GM21526 (cell line): Measurements from ENCODE around the gene NMNAT2.

Experiments
- ATAC-seq: cut with Tn5 transposase; IDR thresholded peaks from one replicate; pipeline ENCODE4 v1.9.1; 2021; ENCODE audit warnings: moderate library complexity; ENCODE audit not compliant: unreplicated experiment, low FRiP score

Gene NMNAT2

DNA sequence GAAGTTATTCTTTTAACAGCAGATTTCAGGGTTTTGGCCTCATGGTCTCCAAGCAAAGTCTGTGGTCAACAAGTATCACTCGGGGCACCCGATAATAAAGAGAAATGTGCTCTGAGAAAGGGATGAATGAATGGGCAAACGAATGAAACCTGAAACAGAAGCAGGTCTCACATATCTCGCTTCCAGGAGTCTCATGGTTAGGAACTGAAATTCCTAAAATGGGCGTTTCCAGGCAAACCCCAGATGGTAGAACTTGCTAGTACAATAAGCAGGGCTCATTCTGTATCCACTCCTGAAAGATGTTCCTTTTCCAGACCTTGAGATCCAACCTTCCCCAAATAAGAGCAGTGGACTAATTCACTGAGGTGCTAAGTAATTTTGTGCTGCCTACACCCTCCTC lies 144.9 kb downstream of the NMNAT2 start:
- ATAC-seq: no peak

DNA sequence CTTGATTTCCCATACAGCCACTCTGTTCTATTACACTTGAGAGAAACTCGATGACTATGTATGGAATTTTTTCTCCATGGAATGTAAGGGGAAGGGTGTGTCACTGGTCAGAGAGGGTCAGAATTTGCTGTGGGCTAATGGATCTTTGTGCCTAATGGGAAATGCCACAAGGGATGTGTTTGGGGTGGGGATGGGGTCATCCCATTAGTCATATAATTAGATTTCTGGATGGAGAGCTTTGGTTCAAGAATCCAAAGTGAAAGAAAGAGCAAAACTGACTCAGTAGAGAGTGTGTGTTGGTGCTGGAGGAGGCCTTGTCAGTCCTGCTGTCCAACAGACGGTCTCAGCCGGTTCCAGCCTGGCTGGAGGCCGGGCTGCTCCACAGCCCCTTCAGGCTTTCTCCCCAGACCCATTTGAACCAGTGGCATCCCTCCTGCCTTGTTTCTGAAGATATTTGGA lies 145.8 kb downstream of the NMNAT2 start:
- no peak for ATAC-seq

DNA sequence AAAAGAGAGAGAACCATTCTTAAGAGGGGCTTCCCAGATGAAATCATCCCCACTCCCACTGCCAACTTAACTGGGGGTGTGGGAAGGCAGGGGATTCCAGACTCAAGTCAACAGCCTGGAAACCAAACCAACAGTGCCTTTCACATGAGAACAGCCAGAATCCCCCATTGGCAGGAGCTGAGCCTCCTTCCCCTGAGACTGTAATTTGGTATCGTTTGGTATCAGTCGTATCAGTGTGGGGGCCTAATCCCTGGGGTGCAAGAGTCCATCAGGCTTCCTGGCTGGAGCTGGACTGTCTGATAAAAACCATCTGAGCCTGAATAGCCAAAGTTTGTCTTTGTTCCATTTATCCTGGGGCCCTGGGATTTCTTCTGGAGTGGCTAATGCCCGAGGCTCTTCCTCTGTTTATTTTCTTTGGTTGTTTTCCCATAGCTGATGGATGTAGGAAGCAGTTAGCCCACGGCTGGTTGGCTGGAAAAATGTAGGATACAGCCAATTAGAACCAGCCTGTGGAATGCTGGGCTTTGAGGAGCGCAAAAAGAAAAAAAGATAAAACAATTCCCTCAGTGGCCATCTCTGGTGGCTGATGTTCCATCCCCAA lies 147.5 kb downstream of the NMNAT2 start:
- no peak for ATAC-seq

GRCh38 chr1:183267646-183268431 lies 150.3 kb downstream of the NMNAT2 start:
- no peak for ATAC-seq

DNA sequence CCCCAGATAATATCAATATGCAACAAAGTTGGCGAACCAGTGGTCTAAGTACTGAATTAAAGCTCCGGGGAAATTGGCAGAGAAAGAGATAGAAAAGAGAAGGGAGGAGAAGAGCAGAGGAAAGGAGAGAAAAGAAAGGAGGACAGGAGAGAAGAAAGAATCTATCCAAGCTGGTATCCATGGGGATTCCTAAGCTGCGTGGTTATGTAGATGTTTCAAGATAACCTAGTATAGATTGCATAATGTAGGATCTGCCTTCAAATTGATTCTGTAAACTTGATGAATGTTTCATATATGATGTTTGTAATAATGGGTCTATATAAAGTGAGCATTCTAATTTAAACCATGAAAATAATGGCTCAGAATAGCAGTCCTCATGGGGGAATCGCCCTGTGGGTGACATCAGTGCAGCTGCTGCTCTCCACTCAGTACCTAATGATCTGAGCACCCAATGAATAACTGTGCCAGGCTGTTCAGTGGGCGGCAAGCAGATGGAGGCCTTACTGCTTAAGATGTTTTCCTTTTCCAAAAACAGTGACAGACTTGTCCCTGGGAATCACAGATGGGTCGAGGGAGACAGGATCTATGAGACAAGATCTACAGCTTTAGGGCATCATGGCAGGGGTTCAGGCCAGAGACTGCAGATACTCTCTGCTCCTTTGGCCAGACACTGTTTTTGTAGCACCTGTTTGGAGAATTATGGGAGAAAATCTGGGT lies 154.1 kb downstream of the NMNAT2 start:
- ATAC-seq: no peak

- no peak for ATAC-seq
Measured at GRCh38 chr1:183262628-183263200, 155.5 kb downstream of the NMNAT2 start.

DNA sequence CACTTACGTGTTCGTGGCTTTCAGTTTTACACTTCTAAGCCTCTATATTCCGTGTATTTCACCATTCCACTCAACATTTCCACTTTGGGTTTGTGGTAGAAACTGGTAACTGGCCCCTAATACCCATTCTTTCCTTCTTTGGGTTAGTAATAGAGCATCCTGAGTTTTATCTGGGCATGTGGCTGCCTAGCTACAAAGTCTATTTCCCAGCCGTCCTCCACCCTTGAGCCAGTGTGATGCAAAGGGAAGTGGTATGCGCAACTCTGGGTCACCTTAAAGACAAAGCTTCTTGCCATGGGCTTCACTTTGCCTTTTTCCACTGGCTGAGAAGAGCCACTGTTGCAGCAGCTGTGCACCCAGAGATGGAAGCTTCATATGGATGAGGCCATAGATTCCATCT lies 158.3 kb downstream of the NMNAT2 start:
- no peak for ATAC-seq

- ATAC-seq: no peak
Measured at GRCh38 chr1:183255073-183255472, 163.1 kb downstream of the NMNAT2 start.

- ATAC-seq: no peak
Measured at GRCh38 chr1:183251959-183252450, 166.2 kb downstream of the NMNAT2 start.

- no peak for ATAC-seq
Measured at GRCh38 chr1:183251101-183251958, 166.8 kb downstream of the NMNAT2 start.

- no peak for ATAC-seq
Measured at GRCh38 chr1:183249941-183250452, 168.2 kb downstream of the NMNAT2 start.

DNA sequence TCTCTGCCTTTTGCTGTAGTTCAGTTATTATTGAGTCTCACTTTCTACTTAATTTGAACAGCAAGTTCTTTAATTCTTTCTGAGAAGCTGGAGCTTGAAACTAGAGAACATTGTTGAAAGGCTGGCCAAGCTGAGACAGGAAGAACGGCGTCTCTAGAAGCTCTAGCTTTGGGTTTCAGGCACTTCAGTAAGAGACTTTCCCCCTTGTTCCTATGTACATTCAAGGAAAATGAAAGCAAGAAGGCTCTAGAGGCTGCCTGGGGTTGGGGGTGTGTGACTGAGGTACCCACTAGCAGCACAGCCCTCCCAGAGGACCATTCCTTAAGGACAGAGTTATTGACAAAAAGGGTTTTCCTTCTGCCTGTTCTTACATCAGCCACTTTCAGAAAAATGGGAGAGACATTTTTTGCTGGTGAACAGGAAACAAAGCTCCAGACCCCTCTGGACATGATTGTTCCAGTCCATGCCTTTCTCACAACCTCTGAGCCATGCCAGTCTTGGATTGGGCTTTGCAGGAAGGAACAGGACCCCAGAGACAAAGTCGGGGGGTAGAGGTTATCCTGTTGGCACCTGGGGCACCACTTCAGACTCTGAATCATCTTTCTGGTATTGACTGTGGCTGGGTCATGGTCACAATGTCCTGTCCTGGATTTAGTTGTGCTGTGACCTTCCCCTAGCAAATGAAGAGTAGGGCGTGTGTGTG lies 169.0 kb downstream of the NMNAT2 start:
- no peak for ATAC-seq

DNA sequence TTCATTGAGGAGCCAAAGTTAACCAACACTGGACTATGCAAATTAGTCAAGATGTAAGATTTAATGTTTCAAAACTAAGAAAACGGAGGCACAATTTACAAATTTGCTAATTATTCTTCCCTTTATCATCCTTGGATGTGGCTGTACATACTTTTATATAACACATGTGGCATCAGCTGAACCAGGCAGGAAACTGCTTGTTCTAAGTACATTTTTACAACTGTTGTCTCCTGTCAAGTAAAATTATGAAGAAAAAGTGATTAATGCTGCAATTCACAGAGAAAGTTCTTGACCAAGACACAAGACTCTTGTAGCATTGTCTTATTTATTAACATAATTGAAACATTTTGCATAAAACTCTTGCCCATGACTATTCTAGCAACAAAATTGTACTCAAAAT lies 170.2 kb downstream of the NMNAT2 start:
- no peak for ATAC-seq

DNA sequence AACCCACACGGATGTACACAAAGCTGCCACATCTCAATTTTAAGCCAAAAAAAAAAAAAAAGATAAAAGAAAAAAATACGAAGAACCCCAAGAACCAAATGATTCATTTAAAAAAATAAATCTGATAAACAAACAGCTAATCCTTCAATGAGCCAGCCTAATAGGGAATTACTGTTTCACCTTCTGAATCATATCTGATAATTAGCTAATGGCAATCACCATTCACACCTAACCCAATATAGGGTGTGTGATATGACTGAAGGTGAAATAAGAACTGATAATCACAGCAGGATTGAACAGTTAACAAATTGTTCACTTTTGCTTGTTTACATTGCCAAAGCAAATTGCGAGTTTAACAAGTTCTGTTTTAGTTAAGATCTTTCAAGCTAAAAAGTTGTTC lies 170.7 kb downstream of the NMNAT2 start:
- ATAC-seq: no peak

- no peak for ATAC-seq
Measured at GRCh38 chr1:183247066-183247465, 171.1 kb downstream of the NMNAT2 start.

DNA sequence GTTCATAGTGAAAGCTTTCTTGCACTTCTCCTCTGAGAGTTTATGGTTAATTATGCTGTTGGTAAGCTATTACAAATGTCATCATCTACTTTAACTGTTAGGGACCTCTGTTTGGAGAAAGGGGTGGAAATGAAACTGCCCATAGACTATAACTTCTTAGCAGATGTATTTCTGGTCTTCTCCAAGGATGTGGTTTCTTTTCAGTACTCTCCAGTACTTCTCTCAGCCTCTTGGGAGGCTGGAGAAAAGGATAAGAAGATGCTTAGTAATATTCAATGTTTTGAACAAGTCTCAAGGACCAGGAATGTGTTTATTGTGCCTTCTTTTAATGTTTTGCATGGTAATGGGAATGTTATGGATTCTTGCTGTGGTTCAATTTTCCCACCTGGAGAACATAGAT lies 171.7 kb downstream of the NMNAT2 start:
- ATAC-seq: no peak

GRCh38 chr1:183245357-183245756 lies 172.8 kb downstream of the NMNAT2 start:
- no peak for ATAC-seq

- ATAC-seq: no peak
Measured at GRCh38 chr1:183244466-183244865, 173.7 kb downstream of the NMNAT2 start.
